ENCODE measurements around the gene TSC22D1.
"Not testable (repeated sequence)": the region's sequence is repeated elsewhere in the genome, so short reads cannot be mapped to it uniquely, and the experiment has no call there.

Gene TSC22D1

DNA sequence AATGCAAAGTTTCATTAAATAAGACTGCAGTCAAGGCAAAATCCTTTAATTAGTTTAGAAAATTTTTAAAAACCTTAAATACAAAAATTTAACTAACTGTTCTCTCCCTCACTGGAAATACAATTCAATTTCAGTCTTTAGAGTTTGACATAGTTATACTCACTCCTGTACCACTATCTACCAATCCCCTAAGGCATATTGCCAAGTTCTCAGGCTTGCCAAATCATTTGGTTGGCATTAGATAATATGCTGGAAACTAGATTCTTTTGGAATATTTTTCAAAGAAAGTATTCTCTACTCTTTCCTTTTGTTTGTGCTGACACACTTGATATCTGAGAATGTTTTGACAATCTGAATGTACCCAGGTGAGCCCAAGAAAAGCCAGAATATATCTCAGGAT, 77.2 kb downstream of the TSC22D1 start:
- no peak for DNase-seq

DNA sequence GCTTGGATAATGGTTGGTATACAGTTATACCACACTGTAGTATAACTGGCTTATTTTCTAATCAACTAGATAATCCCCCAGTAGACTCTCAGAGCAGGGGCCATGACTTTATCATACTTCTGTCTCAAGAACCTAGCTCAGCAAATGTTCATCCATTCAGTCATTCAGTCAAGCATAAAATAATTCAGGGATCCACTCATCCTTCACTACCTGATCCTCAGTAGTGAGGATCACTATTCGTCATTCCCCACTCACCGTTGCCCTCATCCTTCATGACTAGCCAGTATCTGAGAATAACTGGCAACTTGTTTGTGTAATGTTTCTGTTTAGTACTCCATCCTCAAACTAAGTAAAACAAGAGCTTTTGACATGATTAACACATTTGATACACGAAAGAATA, 77.6 kb downstream of the TSC22D1 start:
- no peak for DNase-seq

DNA sequence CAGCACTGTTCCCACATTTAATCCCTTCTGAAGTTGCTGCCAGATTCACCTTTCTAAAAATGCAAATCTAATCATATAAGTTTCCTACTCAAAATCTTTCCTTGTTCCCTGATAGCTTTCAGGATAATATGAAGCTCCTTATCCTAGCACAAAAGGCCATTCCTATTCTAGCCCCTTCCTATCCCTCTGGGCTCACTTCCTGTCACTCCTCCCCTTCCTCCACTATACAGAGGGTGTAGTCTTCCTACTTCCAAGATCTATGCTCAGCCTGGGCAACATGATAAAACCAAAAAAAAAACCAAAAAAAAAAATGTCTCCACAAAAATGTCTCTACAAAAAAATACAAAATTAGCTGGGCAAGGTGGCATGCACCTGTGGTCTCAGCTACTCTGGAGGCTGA, 78.3 kb downstream of the TSC22D1 start:
- no peak for DNase-seq

DNA sequence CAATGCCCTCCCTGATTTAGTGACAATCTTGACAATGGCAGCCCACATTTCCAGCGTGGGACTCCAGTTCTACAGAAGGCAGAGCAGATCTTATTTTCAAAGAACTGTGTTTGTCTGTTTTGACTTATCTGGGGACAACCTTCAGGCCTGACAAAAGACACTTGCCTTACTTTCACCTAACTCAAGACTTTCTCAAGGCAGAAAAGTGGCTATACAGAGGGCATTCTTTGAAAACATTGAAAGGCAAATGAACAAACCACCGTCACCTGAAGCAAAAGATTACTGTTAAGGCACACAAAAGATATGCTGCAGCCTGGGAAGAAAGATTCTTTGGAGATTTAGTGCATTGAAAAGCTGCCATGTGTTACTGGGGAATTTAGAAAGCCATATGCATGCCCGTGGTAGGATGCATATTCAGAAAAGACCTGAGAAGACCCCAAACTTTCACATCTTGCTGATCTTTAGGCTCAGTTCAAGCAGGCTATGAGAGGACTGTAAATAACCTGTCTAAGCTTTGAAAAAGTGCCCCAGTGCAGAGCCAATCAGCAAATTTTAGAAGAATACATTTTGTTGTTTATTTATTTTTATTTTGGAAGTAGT, 82.8 kb downstream of the TSC22D1 start:
- no peak for DNase-seq

DNA sequence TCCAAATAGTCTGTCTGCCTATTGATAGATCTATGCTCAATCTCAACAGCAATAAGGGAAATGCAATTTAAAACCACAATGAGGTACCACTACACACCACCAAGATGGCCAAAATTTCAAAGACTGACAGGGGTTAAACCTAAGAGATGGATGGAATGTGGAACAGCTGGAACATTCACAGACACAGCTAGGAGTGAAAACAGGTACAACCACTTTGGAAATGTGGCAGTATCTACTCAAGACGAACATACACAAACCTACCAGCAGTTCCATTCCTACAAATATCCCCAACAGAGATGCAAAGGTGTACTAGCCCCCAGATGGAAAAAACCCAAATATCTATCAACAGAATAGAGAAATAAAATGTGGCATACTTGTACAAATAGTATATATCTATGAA, 86.4 kb downstream of the TSC22D1 start:
- no peak for DNase-seq

DNA sequence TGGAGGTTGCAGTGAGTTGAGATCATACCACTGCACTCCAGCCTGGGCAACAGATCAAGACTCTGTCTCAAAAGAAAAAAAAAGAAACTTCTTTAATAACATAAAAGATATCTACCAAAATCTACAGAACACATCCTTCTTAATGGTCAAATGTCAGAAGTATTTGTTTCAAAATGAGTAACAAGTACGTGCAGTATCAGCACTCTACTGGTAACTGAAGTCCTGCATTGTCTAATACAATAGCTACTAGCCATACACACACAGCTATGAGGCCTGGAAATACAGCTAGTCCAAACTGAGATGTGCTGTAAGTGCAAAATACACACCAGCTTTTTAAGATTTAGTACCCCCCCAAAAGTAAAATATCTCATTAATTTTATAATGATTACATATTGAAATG, 88.1 kb downstream of the TSC22D1 start:
- no peak for DNase-seq

DNA sequence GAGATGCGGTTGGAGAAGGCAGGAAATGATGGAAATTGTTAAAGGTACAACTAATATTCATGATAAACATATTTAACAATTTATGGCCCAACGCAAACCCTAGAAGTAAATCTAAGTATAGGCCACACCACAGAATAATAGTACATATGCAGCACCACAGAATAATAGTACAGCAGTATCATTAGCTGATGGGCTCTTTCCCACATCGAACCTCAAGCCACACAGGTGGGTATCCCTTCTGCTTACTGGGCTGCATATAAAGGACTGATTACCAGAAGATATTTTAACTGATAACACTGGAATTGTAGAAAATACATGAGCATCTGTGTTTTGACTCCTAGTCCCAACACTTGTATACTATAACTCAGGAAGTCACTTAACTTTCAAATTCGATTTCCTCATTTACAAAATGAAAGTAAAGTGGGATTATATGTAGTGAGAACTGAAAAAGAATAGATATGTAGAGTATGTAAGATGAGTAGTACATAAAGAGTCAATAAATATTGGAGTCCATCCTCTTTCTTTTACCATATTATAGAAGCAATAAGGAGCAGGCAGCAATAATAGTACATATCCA, 91.5 kb downstream of the TSC22D1 start:
- no peak for DNase-seq

DNA sequence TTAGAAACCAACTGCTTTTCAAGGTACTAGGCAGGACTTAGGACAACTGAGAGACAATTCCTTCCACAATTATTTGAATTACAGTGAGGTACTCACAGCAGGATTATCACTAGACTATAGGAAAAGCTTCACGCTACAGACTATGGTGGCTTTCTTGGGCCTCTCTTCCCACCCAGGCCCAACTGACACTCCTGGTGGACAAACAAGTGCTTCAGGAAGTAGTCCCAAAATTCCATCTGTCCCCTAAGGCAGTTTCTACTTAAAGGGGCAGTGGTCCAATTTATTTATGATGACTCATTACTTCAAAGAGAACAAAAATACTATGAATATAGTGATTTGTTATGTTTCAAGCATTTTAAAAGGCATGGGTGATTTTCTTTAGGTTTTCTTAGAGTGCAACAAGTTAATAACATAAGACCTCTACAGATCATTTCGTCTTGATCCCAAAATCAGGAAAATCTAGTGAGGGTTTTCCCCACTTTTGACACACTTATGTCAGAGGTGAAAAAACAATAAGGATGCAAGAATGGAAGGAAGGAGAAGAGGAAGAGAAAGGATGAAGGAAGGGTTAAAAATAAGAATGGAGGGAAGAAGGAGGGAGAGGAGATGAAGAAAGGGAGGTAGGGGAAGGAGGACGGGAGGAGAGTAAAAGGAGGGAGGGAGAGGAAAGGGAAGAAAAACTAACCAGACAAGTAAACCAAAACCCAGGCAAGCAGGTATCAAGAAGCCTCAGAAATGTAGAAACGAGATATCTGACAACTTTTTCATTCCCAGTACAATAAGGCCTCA, 101.8 kb downstream of the TSC22D1 start:
- DNase-seq = no peak

DNA sequence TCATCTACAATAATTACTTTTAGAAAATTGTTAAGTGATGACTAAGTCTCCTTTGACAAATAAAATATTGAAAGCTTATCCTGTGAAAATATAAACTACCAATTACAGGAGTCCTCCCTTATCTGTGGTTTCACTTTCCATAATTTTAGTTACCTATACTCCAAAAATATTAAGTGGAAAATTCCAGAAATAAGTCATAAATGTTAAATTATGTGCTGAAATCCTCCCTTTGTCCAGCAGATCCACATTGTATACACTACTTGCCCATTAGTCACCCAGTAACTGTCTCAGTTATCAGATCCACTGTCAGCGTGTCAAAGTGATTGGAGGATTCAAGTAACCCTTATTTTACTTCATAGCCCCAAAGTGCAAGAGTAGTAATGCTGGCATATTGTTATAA, 104.4 kb downstream of the TSC22D1 start:
- DNase-seq = no peak

DNA sequence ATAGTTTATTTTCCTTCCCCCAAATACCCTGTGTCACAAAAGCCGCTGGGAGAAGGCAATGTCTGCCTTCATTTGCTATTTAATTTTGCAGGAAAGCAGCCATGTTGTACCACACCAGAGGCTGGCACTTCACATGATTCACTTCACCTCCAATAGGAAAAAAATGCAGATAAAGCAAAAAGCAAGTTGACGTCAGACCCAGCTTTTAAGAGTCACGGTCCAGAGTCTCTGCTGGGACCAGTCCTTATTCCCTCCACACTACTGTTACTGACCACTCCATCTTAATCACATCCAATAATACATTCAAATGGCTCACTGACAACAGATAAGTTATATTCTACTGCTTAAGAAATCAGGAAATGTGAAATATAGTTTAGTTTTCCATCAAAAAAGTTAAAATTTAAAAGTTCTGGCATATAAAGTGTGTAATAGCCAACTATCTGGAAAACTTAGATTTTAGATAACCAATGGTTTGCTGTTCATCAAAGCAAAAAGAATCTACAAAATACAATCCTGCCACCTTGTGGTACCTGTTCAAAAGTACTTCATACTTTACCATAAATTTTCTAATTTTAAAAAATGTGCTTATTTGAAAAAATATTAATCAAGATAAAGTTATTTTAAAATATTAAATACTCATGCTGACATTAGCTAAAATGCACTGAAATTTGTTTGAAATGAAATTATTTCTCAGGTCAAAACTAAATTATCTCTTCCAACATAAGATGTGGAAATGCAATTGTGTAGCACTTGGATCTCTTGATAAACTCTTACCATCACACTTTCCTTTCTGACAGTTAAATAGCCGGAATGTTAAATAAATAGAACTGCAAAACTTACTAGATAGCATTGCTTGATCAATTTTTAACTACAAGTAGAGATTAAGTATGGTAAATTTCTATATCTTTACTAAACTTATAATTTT, 105.2 kb downstream of the TSC22D1 start:
- no peak for DNase-seq

DNA sequence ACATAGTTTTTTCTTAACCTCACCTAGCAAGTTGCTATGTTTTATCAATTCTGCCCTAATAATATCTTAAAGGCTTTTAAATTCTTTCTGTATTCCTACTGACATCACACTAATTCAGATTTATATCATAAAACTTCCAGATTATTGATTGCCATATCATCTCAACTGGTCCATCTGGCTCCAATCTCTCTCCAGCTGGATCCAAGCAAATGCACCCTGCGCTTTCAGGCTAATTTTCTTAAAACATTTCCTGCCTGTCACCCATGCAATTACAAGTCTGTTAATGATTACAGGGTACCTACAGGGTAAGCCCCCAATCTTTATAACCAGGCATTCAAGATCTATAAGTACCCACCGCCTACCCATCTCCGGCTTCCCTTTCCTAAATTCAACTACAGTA, 107.3 kb downstream of the TSC22D1 start:
- no peak for DNase-seq

DNA sequence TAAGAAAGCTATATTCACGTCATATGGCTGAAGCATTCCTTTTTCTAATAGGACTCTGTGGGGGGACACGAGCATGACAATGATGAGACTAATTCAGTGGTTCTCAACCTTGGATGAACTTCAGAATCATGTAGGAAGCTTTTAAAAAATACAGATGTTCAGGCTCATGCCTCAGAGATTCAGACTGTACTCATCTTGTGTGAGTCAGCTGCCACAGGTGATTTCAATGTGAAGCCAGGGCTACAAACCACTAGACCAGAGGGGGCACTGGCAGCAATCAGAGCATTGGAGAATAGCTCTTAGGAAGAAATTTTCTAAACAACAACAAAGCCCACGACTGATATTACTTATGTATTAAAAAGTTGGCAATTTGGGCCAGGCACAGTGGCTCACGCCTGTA, 110.8 kb downstream of the TSC22D1 start:
- no peak for DNase-seq

DNA sequence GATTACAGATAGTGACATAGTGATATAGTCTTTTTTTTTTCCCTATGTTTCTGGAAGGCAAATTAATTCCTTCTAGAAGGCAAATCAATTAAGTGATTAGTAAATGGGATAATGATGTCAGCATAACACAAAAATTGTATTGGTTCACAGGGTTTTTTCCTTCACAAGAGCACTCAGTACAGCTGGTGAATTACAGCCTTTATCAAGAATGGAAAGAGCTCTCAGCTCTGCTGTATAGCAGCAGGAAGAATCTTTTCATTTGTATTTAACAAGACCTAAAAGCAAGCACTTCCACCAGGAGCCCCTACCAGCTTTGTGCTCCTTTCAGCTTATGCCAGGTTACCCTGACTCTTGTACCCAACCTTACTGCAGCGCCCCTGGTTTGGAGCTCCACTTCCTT, 111.7 kb downstream of the TSC22D1 start:
- DNase-seq = no peak

DNA sequence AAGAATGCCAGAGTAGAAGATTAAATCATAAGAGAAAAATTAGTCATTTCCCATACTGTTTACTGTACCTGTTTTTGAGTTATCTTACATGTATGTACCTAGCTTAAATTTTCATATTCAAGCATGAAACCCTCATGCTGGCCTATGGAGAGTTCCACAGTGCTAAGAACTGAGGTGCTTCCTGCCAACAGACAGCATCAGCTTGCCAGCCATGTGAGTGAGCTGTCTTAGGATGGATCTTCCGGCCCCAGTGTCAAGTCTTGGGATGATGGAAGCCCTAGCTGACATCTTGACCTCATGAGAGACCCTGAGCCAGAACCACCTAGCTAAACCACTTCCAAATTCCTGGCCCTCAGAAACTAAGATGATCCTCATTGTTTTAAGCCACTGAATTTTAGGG, 112.4 kb downstream of the TSC22D1 start:
- no peak for DNase-seq

DNA sequence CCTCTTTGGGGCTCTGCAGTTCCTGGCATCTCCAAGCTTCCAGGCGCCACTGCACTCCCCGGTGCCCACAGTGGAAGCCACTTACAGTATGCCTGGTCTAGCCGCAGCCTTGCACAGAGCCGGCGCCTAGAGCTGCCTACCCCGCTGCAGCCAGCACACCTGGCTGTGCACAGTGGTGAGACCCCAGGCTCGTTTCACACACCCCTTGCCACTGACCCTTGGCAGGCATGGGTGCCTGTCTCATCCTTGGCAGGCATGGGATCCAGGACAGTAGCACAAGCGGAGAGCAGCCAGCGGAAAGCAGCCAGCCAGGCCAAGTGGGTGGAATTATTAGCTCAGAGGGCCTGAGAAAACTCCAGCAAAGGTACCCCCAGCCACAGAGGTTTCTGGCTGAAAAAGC, 116.5 kb downstream of the TSC22D1 start:
- no peak for DNase-seq

DNA sequence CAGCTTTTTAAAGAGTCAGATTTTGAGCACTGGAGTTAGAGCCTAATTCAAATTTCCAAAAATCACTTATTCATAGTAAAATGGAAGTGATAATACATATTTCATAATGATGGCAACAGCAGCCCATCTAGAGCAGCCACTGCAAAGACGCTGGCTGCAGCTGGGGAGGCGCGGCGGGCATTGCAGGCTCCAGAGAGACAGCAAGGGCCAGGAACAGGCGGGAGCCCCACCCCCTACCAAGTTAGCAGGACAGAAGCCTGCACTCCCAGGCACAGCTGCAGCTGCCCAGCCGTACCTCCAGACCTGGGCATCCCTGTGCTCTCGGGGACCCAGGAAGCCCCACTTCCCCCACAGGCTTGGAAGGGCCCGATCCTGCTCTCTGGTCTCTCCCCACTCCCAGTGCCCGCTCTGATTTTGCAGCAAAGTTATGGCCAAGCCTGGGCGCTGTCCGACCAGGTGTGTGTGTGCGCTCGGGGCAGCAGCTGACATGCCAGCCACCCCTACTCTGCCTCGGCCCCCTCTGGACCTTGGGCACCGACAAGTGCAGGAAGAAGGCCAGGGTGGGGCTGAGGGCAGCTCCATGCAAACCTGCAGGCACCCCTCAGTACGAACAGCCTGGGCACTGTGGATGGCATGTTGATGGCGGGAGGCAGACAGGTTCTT, 117.7 kb downstream of the TSC22D1 start:
- DNase-seq = no peak

DNA sequence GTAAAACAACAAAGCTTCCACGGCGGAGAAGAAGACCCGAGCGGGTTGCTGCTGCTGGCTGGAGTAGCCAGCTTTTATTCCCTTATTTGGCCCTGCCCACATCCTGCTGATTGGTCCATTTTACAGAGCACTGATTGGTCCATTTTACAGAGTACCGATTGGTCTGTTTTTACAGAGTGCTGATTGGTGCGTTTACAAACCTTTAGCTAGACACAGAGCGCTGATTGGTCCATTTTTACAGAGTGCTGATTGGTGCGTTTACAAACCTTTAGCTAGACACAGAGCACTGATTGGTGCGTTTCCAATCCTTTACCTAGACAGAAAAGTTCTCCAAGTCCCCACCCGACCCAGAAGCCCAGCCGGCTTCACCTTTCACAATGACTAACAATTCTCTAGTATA, 119.9 kb downstream of the TSC22D1 start:
- DNase-seq = not testable (repeated sequence)

DNA sequence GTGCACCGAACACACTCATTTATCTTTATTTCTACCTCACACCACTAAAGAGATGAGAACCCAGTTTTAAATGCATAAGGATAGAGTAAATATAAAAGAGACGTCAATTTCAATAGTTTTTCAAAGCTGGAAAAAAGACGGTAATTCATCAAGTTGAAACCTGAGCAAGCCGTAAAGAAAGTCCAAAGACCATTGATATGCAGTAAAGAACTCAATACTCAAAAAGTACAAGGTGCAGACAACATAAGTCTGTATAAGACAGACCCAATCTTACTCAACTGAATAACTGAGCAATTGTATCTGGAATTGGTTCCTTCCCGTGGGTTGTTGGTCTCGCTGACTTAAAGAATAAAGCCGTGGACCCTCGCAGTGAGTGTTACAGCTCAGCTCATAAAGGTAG, 120.4 kb downstream of the TSC22D1 start:
- no peak for DNase-seq

DNA sequence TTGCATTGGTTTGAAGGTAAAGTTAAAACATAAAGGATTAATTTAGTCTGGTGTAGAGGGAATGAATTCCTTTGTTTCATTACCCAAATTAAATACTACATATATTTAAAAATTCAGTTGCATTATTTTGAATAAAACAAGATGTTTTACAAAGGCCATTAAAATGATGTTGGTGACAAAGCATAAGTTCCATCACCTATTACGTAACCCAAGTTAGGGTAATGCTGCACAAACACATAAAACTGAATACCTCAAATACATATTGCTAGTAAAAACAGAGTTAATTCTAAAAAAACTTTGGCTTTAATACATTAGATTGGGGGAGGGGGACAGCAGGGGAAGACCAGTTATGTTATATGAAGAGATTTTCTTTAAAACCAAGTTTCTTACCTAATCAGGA, 122.2 kb downstream of the TSC22D1 start:
- DNase-seq = no peak

DNA sequence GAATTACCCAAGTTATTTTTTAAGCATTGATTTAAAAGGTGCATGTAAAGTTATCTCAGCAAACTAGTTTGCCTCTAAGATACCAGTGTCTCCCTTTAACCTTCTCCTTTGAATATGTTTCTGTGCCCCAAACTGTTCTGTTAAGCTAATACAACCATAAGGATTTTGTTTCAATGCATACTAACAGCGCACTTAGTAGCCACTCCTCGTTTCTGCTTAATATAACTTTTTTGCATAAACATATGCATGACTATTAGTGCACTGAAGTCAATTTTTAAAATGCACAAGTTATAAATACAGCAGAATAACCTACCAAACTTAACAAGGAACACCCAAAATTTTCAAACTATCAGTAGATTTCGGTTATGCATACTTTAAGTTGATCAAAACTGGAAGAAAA, 123.1 kb downstream of the TSC22D1 start:
- no peak for DNase-seq

DNA sequence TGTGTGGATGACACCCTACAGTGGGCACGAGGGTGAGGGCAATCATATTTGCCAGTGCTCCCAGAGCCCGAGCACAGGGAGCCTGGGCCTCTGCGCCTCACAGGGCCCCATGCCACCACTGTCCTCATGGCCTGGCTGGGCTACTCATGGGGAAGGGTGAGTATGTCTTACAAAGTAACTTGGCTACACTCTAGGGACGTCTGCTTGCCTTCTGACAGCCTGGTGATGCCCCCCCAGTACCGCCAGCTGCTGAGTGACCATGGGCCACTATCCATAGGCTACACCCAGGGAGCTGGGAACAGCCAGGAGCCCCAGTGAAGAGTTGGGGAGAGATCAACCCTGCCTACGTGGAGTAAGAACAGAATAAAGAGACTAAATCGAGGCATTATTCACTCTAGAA, 123.7 kb downstream of the TSC22D1 start:
- DNase-seq = no peak

DNA sequence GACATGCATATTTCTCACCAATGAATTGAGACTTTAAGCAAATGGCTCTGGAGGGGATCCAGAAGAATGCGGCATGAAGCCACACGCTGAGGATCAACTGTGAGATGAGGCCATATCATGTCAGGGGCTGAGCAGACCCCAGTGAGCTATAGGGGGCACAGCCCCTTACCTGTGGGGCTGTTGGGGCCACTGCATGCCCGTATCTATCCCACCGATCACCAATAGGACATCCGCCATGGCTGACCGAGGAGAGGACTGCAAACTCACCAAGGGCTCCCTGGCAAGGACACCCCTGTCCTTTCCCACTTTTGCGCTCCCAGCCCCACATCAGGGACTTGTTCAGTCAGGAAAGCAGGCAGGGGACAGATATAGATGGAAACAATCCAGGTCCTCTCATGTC, 124.5 kb downstream of the TSC22D1 start:
- DNase-seq = no peak

DNA sequence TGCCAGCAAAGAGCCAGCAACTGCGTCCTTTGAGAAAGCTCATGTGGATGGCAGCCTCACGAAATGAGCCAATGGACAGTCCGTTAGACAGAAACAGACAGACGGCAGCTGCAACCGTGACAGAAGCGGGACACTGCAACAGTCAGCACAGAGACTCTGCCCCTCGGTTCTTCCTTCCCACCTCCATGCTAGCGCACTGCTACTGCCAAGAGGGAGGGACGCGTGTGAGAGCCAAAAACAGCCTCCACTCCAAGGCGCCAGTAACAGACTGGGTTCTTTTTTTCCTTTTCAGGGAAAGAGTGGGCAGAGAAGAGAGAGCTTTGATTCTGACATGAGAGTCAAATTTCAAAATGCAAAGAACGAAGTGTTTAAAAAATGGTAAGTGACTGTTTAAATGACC, 125.0 kb downstream of the TSC22D1 start:
- DNase-seq = no peak

Measured in NCI-H187 (cell line).